Measurements from ENCODE around the gene PDE6H.

DNA sequence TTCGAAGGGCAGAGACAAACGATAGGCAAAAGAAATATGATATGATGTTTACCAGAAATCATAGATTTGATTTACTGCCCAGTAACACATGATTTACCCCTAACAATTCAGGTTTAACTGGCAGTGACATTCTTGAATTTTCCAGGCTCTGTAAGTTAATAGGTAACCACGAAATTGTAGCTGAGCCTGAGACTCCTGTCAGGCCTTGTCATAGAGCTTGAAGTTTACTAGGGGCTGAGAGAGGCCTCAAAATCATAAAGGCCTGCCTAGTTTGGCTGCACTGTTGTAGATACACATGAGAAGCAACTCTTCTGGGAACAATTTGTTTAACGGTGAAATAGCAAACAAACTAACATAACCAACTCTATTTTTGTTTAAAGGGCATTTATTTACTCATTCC is 37.8 kb upstream of the PDE6H start:
- TF ChIP-seq, protein P1, sequence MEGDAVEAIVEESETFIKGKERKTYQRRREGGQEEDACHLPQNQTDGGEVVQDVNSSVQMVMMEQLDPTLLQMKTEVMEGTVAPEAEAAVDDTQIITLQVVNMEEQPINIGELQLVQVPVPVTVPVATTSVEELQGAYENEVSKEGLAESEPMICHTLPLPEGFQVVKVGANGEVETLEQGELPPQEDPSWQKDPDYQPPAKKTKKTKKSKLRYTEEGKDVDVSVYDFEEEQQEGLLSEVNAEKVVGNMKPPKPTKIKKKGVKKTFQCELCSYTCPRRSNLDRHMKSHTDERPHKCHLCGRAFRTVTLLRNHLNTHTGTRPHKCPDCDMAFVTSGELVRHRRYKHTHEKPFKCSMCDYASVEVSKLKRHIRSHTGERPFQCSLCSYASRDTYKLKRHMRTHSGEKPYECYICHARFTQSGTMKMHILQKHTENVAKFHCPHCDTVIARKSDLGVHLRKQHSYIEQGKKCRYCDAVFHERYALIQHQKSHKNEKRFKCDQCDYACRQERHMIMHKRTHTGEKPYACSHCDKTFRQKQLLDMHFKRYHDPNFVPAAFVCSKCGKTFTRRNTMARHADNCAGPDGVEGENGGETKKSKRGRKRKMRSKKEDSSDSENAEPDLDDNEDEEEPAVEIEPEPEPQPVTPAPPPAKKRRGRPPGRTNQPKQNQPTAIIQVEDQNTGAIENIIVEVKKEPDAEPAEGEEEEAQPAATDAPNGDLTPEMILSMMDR (conservative IDR thresholded peaks at IDR 0.05; ENCODE audit: low read depth, low read length): no peak
- TF ChIP-seq EZH2 (IDR thresholded peaks at IDR 0.05; ENCODE audit: low read length, unreplicated experiment): no peak

Data from PC-3 (cell line).